GM19467 (cell line): ENCODE data around the gene UPK1B.

ENCODE experiments used
- ATAC-seq: cut with Tn5 transposase; IDR thresholded peaks from one replicate; pipeline ENCODE4 v1.9.1; 2021; ENCODE audit warnings: mild to moderate bottlenecking, moderate library complexity; ENCODE audit not compliant: unreplicated experiment

UPK1B gene

DNA sequence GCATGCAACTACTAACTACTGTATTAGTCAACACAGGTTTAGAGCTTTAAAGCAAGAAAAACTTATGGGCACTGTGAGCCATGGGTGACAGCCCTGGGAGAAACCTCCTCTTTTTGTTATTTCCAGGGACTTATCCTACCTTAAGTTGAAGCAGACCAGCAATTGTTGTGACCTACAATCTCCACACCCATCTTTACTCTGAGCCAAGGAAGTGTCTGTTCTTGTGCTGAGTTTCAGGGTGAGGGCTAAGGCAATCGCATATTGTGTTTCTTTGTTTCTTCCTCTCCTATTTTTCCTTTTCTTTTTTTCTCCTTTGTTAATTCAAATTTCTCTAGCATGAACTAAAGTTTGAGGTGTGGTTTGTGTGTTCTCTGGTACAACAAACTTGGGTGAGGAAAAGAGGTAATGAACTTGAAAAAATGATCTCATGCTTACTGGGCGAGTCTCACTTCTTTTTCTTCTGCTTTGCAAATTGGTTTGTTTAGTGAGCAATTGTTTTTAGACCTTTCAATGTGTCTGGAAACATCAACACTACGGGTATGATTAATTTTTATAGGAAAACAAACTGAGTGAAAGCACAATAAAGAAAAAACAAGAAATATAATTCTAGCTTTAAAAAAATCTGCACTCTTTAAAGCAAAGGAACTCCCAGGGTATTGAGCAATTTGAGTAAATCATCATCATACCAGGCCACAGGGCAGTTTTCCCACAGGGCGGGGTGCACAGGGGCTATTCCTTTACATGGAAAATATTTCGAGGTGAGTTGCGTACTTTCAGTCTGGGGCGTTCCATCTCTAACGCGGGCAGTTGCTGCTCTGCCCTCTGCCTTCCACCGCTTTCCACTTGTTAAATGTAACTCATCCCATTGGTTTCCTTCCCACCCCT is 2.7 kb downstream of the UPK1B start:
- no peak for ATAC-seq

DNA sequence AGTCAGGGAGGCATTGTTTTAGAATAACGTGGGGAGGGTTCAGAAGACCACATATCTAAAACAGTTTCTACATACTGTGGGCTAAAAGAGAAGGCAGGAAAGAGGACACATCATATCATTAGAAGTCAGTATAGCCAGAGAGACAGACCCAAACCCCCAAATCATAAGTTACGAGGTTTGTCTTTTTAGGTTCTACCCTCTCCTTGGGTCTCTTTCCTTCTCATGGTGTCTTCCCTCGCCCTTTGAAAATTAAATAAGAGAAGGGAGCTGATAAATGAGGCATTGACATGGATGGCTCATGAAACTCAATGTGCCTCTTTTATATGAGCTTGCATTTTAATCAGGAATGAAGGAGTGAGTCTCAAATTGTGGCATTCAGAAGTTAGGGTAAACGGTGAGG is 3.4 kb downstream of the UPK1B start:
- no peak for ATAC-seq

DNA sequence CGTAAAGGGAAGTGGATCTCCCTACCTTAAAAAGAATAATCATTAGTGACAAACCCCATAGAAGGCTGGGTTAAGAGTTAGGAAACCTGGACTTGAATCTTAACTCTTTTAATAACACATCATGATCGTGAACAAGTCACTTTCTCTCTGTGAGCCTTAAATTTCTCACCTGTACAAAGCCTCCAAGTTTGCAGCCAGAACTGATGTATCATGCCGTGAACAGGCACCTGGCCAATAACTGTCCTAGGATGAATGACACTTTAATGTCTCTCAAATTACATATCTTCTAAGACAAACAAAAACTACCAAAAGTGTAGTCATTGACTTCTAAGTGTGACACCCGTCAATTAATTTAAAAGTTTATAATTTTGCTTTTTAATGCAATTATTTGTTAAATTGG is 3.9 kb downstream of the UPK1B start:
- ATAC-seq = no peak

DNA sequence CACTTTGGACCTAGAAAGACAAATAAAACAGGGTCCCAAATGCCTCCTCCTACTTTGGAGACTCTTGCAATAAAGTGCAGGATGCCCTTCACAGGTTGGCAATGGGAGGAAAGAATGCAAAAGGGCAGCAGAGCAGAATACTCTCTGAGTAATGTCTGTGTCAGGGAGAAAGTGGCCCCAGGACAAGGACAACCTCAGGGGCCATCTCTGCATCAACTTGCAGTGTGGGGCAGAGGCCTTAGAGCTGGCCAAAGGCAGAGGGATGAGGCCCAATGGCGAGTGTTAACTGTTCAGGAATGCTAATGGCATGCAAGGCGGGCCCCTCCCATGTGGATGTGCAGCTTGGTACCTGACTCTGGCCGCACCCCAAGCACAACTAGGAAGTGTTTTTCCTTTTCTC is 8.4 kb downstream of the UPK1B start:
- ATAC-seq = no peak

DNA sequence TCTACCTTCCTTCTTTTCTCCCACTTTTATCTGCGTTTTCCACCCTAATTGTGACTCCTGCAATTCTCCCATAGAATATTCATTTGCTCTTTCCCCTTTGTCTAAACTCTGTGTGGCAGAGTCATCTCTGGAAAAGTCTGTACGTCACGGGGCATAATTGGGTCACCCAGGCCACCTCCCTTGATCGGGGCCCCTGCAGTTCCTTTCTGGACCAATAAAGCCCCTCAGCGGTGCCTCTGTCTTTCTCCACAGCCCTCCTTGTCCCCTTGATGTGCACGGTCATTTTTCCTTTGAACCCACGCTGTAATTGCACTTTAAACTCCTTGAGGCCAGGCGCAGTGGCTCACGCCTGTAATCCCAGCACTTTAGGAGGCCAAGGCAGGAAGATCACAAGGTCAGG is 10.7 kb downstream of the UPK1B start:
- no peak for ATAC-seq

DNA sequence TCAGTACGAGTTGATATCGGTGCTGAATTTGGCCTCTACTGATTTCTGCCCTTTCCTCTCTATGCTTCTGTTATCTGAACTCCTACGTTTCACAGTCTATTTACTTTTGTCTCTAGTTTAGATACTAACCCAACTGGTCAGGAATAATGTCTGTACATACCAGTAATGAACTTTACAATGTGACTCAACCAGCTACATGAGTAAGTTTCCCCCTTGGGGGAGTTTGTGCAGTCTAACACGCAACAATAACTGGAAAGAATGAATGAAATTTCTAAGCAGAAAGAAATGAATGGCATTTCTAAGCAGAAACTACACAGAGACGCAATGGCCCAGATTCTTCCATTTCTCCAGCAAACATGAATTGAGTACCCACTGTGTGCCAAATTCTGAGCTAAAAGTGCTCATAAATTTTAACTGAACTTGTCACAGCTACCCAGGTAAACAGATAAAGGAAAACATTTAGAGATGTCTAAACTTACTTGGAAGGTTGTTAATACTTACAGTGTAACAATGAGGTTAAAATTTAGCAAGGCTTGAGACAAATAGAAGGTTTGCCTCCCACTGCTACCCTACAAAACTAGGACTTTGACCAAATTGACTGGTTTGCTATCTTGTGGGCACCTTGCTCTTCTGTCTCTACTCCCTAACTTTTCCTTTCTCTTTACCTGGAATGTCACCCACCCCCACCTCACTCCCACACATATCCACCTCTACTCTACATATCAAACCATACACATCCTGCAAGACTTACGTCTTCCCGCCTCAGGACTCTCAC is 11.6 kb downstream of the UPK1B start:
- ATAC-seq = no peak

DNA sequence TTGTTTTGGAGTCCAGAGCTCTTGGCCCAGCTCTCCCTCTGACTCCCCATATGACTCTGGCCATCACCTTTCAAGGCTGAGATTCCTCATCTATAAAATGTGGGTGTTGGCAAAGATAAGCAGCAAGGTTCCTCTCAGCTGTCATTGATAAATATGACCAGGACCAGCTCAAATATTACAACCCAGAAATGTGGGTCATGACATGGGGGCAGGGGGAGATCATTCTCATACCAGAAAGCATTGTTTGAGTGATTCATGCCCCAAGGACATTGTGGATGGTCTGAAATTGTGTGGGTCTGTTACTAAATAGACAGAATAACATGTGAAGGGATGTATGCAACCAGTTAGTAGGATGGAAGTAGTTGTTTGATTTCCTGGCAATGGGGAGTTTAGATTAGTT is 13.9 kb downstream of the UPK1B start:
- no peak for ATAC-seq

DNA sequence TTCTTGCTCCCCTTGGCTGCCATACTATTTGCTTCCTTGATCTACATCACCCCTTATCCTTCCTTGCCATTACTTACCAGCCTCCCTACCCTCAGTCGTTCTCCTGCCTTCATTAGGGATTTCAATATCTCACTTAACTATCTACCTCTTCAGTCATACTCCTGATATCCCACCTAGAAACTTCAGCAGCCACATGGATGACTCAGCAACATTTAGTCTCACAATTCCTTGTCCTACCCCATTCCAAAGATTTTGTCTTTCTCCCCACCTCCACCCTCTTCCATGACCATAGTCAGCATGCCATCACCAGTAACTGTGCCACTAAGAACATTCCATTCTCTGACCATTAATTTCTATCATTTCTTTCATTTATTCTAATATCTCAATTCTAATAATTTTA is 18.4 kb downstream of the UPK1B start:
- no peak for ATAC-seq

DNA sequence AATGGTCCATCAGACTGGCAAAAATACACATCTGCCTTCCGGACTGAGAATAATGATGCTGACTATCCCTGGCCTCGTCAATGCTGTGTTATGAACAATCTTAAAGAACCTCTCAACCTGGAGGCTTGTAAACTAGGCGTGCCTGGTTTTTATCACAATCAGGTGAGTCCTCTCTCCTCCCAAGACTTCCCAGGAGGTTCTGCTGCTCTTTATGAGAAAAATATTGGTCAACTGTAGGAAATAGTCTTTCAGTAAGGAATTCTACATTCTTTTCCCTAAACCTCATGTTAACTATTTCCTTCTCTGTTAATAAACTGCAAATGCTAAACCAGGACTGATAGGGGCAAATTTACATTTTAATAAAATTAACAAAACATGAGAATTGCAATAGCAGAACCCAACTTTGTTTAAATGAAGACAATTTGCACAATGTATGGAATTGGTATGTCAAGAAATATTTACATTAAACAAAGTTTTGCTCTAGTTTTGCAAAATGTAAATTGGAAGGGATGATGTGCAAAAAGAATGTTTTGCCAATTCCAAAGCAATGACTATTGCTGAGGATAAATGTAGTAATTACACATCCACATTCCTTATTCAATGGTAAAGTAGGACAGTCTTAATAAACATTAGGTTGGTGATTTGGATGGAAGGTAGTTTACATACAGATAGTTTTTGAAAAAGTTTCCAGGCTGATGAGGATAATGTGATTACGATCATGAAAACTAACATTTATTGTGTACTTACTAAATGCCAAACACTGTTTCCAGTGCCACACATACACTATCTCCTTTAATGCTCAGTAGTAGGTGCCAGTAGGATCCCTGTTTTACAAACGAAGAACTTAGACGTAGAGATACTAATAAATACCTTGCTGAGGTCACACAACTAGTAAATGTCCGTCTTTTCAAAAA is 21.1 kb downstream of the UPK1B start:
- no peak for ATAC-seq

DNA sequence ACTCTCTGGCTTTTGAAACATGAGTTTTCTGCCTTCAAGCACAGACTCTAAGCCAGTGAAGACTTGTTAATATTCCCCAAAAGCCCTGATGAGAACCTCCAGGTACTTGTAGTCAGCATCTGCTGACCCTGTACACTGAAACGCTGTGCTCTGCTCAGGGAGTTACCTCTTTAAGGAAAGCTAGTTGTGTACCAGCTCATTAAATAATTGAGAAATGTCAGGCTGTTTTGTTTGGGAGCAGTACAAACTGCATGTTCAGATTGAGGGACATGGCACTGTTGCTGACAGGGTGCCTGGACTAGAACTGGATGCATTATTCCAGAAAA is 21.7 kb downstream of the UPK1B start:
- ATAC-seq = no peak

DNA sequence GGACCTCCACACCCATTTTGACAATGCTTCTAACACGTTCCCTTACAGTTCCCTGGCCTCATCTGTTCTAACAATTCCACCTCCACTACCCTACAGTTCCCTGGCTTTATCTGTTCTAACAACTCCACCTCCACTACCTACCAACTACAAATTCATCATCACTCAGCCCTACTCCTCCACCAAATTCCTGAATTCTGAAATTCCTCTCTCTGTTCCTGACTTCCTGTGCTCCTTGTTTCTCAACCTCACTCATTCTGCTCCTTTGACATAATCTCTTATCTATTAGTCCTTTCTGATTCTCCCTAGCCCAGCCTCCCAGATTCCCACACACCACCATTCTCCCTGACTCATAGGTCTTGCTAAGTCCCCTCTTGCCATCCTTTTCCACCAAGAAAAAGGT is 22.5 kb downstream of the UPK1B start:
- ATAC-seq = no peak

DNA sequence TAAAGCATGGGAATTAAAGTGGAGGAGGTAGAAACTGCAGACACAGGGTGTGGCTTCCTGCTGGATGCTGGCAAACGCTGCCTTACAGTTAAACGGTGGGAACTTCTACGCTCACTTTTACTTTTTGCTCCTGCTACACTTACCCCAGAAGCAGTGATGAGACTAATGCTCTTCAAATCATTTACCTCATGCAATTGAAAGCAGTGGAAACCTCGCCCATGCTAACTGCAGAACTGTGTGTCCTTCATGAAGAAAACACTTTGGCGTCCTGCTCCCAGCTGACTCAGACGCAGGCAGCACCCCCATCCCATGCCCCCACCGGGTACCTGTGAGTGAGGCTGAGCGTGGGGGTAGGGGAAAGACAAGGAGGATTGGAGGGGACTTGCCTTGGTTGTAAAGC is 31.8 kb downstream of the UPK1B start:
- no peak for ATAC-seq

DNA sequence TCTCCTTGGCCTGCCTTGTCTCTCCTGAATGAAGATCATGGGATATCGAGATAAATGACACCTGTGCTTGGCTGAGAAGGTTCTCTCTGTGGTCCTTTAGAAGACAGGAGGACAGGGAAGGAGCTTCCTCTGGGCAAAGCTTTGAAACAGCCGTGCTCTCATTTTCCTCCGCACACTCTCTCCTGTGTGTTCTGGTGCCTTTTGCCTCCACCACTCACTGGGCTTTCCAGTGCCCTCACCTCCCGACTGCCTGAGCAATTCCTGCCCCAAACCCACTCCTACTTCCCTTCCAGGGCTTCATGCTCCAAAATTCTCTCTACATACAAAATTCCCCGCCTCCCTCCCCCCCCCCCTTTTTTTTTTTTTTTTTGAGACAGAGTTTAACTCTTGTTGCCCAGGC is 32.3 kb downstream of the UPK1B start:
- no peak for ATAC-seq

DNA sequence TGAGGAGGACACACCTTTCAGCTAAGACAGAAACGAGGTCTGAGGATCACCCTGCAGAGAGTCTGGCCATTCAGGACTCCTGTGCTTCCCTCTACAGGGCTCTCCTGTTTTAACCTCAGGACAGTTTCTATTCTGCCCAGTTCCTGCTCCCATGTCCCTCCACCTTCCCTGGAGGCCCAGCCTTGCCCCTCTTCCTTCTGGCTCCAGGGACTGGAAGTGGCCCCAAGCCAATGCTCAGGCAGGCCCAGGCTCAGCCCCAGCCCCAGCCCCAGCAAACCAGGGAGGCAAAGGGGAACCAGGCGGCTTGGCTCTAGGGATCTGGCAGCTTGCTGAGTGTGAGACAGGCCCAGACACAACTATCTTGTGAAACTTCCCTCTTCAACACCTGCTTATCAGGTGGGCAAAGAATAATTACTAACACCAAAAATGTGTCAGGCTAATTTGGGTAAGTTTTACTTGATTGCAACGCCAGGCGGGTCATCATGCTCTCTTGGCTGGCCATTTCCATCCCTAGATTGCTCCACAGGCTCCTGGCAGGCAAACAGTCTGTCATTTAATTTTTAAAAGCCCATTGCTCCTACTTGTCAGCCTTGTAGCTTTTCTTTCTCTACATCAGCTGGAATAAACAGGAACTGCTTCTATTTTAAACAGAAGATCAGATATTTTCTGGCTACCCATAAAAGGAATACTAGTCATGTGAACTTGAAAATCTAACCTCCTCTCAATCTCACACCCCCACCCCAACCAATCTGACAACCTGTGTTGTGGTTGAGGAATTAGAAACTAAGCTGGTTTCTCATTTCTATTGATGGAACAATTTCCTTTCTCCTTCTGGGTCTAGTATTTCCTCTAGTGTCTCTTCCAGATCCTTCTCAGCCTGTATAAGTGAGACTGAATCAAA is 33.5 kb downstream of the UPK1B start:
- no peak for ATAC-seq

DNA sequence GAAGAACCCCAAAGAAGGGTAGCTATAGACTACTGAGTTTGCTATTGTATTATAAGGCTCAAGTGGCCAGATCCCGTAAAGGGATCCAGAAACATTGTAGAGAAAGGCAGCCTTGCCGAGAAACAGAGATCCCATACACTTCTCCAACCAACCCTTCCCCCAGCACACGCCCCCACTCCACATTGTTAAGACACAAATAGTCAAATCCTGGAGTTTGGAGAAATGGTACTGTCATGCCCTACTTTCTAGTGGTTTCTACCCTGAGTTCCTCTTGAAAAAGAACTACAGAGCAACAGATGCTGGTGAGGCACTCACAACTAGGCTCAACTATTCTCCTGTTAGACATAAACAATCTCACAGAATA is 34.1 kb downstream of the UPK1B start:
- ATAC-seq = no peak

DNA sequence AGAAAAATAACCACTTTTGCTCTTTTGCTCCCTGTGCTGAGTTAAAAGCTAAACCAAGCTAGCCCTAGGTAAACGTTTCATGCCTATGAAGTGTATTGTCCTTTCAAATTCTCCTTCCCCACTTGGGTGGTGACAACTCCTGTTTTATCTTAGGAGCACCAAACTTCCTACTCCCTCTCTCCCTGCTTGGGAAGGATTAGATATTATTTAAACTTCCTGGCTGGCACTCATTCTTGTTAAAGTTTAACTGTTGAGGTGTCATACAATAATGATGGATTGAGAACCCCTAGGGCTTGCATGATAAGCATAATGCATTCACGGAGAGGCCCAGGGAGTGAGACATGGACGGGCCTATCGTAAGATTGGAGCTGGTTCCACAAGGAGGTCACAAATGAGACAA is 37.8 kb downstream of the UPK1B start:
- no peak for ATAC-seq

DNA sequence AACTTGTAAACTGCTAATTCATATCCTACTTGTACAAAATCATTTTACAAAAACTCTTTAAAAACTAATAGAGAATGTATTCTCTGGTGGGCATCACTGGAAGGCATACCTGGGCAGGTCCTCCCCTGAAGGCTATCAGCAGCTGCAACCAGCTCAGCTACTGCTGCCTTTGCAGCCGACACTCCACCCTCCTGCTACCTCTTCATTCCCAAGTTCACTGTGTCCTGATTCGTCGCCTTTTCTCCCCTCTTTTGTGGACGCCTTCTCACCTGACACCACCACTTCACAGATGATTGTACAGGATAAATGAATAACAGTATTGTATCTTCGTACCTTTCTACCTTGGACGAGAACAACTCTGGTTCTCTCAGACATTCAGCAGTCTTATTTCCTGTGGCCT is 38.4 kb downstream of the UPK1B start:
- no peak for ATAC-seq

DNA sequence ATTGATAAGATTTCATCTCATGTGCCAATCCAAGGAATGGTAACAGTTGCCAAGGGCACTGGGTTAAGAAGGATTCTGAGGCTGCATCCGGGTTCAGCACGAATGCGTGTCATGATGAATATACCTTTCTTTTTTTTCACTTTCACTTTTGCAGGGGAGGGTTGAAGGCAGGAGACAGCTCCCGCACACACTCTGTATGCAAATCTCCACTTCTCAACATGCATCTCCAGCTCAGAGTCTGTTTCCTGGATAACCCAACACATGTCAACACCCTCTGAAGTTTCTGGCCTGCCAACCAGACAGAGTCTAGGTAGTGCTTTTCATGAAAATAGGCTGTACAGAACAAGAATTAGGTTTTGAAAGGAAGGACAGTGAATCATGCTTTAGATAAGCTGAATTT is 45.7 kb downstream of the UPK1B start:
- ATAC-seq = peak; percentile 98

DNA sequence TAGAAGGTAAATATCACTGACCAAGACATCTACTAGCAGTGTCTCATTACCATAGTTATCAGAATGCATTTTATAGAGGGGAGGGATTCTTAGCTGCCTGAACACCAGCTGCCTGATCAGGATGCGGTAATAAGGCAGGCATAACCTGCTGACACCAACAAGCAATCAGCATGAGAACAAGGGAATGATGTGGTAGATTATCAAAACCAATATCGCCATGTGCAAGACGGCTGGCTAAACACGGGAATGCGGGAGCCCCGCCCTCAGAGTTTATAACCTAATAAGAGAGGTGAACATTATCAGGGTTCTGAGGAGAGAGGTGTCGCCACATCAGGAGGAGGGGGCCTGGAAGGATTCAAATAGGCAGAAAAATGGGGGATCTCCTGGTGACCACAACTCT is 46.8 kb downstream of the UPK1B start:
- no peak for ATAC-seq

DNA sequence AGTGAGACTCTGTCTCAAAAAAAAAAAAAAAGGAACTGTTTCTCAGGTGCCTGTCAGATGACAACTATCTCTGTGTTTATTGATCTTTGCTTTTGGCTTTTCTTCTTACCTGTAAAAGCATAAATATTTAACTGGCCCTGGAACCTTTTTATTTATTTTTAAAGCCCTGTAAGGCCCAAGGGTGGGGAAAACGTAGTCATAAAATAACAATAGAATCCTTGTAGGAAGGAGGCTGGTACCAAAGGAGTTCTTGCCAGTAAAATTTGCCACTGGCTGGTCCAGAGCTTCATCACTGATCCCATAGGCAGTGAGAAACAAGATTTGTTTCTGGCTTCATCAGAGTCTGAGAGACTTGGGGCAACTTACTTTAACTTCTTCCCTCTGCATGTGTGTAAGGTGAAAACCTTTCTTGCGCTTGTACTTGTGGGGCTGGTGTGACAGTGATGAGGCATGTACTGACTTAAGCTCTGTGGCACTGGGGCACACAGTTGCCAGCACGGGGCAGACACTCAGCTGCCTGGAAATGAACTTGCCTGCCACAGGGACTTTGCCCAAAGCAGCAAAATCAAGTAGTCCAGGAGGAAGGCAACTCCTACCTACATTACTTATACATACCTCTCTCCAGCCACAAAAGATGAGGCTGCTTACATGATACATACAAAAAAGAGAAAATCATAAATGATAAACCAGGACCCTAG is 47.7 kb downstream of the UPK1B start:
- ATAC-seq = no peak
